CD4-positive, alpha-beta memory T cell (primary cell): Measurements from ENCODE around the gene TEX35. TPM values are rescaled to one million over a fixed set of nuclear protein-coding genes. Genes with fewer than 3 reads are reported as not detected.
"Not testable (repeated sequence)": the region's sequence is repeated elsewhere in the genome, so short reads cannot be mapped to it uniquely, and the experiment has no call there.

Source experiments
- CTCF ChIA-PET: fragments of 350-600 bp; sonication (Branson Sonifier 250); formaldehyde crosslinking; loops from one replicate; lab custom pipeline; 2021; ENCODE audit warnings: inconsistent platforms; ENCODE audit not compliant: partially characterized antibody; lab: Charles Lee
- POLR2A ChIA-PET: fragments of 350-600 bp; sonication (Branson Sonifier 250); formaldehyde crosslinking; loops from one replicate; lab custom pipeline; 2021; ENCODE audit not compliant: partially characterized antibody; lab: Charles Lee
- DNase-seq, 5 donors: peaks; one replicate each; pipeline versions ENCODE4 v3.0.0 to v3.0.0-alpha.2; 2020 to 2022; ENCODE audit warnings: mixed read lengths in 1 of 5
- H3K27ac ChIP-seq: one replicate; pipeline ENCODE4 v1.7.0; 2013; ENCODE audit warnings: low read depth, low read length
- H3K27me3 ChIP-seq: 2 replicates; pipeline ENCODE4 v1.7.0; 2013; ENCODE audit warnings: mild to moderate bottlenecking, low read length, moderate library complexity; ENCODE audit not compliant: insufficient read depth
- H3K36me3 ChIP-seq: 2 replicates; pipeline ENCODE4 v1.7.0; 2013; ENCODE audit warnings: mild to moderate bottlenecking, low read length, moderate library complexity; ENCODE audit not compliant: insufficient read depth
- H3K4me1 ChIP-seq: 2 replicates; pipeline ENCODE4 v1.7.0; 2013; ENCODE audit warnings: mild to moderate bottlenecking, low read length, moderate library complexity; ENCODE audit not compliant: insufficient read depth
- H3K4me3 ChIP-seq, 2 donors: one replicate each; pipeline ENCODE4 v1.7.0; 2013; ENCODE audit warnings: low read length in 2 of 2, mild to moderate bottlenecking in 1 of 2
- H3K9me3 ChIP-seq, 2 donors: one replicate each; pipeline ENCODE4 v1.7.0; 2013; ENCODE audit warnings: low read length in 2 of 2, control low read depth in 1 of 2; ENCODE audit not compliant: control insufficient read depth in 1 of 2
- H3K27ac Mint-ChIP-seq, 7 donors: one replicate each; pipeline ENCODE4 v1.8.0; 2020 to 2021; ENCODE audit warnings: mixed read lengths in 7 of 7, mild to moderate bottlenecking in 6 of 7, inconsistent platforms in 3 of 7, moderate library complexity in 3 of 7
- H3K27me3 Mint-ChIP-seq, 2 donors: one replicate each; pipeline ENCODE4 v1.8.0; 2020 to 2021; ENCODE audit warnings: mixed read lengths in 2 of 2
- H3K36me3 Mint-ChIP-seq, 2 donors: one replicate each; pipeline ENCODE4 v1.8.0; 2020 to 2021; ENCODE audit warnings: mixed read lengths in 2 of 2, inconsistent platforms in 1 of 2, mild to moderate bottlenecking in 1 of 2
- H3K4me1 Mint-ChIP-seq, 4 donors: one replicate each; pipeline ENCODE4 v1.8.0; 2020 to 2021; ENCODE audit warnings: mixed read lengths in 4 of 4, mild to moderate bottlenecking in 1 of 4
- H3K4me3 Mint-ChIP-seq, 8 donors: one replicate each; pipeline ENCODE4 v1.8.0; 2020 to 2021; ENCODE audit warnings: mixed read lengths in 8 of 8, mild to moderate bottlenecking in 7 of 8, moderate library complexity in 6 of 8, inconsistent platforms in 3 of 8
- H3K9me3 Mint-ChIP-seq, 8 donors: one replicate each; pipeline ENCODE4 v1.8.0; 2020 to 2021; ENCODE audit warnings: mixed read lengths in 8 of 8, mild to moderate bottlenecking in 5 of 8, inconsistent platforms in 3 of 8, moderate library complexity in 1 of 8
- intact Hi-C: fragments of 100-400 bp; cut with micrococcal nuclease; formaldehyde crosslinking; loops from one replicate; pipeline ENCODE4 v1.15.1; 2023
- polyA plus RNA-seq, 2 donors: library from polyadenylated mRNA; unstranded; fragments of 300-500 nt; fragmentation: Illumina TruSeq; gene quantifications; one replicate each; pipeline ENCODE4 v1.2.3, GENCODE V29; 2021
- total RNA-seq, 2 experiments: library from RNA; stranded (reverse); gene quantifications; one replicate each; pipeline ENCODE4 v1.2.3, GENCODE V29; 2021

Gene TEX35
- total and polyA plus RNA-seq, 4 experiments from 2014 or later, result 0.16 TPM; not detected in 3

DNA sequence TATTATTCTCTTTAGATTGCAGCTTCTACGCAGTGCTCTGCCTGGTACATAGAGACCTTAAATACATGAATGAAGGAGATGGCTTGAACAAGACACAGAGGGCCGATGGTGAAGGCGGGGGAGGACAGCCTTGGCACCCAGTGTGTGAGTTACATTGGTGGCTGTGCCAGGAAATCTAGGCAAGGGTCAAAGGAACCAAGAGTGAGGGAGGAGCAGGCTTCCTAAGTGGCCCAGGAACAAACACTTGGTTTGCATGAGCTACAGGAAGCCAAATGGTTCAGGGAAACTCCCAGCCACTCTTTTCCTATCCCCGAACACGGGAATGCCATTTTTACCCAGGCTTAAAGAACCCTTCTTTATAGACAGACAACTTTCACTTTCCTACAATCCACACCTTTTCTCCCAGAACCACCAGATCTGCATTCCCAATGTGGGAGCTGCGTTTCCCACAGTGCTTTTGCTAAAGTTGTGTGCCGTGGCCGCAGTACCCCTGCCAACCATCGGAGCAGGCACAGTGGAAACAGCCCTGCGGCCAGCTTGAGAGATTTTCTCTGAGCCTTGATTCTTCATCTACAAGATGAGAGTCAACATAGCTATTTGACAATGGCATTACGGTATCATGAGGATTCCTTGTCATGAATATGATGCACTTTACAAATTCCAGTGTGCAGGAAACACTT is 12.7 kb upstream of the TEX35 start:
- no peak for DNase-seq
- Mint-ChIP-seq H3K36me3 (no peaks in the 10 kb centered on the region), H3K4me1 (no peaks in the 10 kb centered on the region), H3K4me3 (no peak overlapping the region), H3K27me3 (peaks cover 0 to 7% of the 10 kb centered on the region in 2 donors), H3K27ac (peak overlapping the region in 1 of 7 donors; percentile 11), H3K9me3 (no peaks in the 10 kb centered on the region)
- ChIA-PET CTCF (interaction anchor here (1.2 kb wide), 1 partner anchor 9 kb away, joined by 3 read pairs; no protein-coding TSS in a partner anchor), POLR2A (no interaction called here)
- no peak overlapping the region for H3K27ac ChIP-seq
- no peak overlapping the region for H3K4me3 ChIP-seq
- H3K27me3 ChIP-seq, result no peaks in the 10 kb centered on the region
- no peaks in the 10 kb centered on the region for H3K9me3 ChIP-seq
- intact Hi-C loops, result loop anchor here (2.0 kb wide), 1 partner anchor 189 kb away; no protein-coding TSS in a partner anchor
- H3K36me3 ChIP-seq, result no peaks in the 10 kb centered on the region
- H3K4me1 ChIP-seq, result no peaks in the 10 kb centered on the region

DNA sequence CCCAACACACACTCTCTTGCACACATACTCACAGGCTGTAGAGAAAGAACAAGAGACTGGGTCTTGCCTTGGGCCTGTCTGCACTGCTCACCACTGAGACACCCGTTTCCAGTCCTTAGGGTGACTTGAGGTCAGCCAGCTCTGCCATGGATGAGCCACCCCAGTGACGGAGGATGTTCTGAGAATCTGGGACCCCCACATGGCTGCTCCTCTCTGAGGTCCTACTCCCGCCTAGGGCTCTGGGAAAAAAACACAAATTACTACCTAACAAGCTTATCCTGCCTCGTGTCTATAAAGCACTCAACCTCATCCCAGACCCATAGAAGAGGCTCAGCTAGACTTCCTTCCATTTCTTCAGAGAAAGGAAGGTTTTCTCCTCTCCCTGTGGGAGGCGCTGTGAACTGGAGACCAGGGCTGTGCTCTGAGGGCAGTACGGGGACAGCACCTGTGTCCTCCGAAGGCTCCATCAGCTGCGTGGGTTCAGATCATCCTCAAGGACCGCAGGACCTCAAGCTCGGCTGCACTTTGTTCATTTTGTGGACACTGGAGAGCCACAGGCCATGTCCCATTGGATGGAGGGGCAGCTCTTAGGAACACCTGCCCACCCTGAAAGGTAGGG is 11.9 kb upstream of the TEX35 start:
- H3K36me3 Mint-ChIP-seq, result no peaks in the 10 kb centered on the region
- H3K4me3 Mint-ChIP-seq, result no peak overlapping the region
- no peak for DNase-seq
- no peaks in the 10 kb centered on the region for H3K4me1 ChIP-seq
- intact Hi-C loops, result loop anchor here (2.0 kb wide), 1 partner anchor 190 kb away; no protein-coding TSS in a partner anchor
- no peaks in the 10 kb centered on the region for H3K27me3 ChIP-seq
- H3K27ac Mint-ChIP-seq, result no peak overlapping the region
- ChIA-PET CTCF (interaction anchor here (0.9 to 1.9 kb wide), 4 partner anchors 10 to 27 kb away, joined by 3 to 4 read pairs (median 4); no protein-coding TSS in a partner anchor), POLR2A (no interaction called here)
- H3K9me3 ChIP-seq, result no peaks in the 10 kb centered on the region
- H3K27ac ChIP-seq, result no peak overlapping the region
- H3K9me3 Mint-ChIP-seq, result no peaks in the 10 kb centered on the region
- no peaks in the 10 kb centered on the region for H3K36me3 ChIP-seq
- no peaks in the 10 kb centered on the region for H3K4me1 Mint-ChIP-seq
- no peak overlapping the region for H3K4me3 ChIP-seq
- H3K27me3 Mint-ChIP-seq, result peaks cover 0 to 5% of the 10 kb centered on the region in 2 donors

- H3K27me3 Mint-ChIP-seq, result peaks cover 0 to 5% of the 10 kb centered on the region in 2 donors
- H3K36me3 Mint-ChIP-seq, result no peaks in the 10 kb centered on the region
- H3K4me3 Mint-ChIP-seq, result no peak overlapping the region
- Histone ChIP-seq H3K4me3 (no peak overlapping the region), H3K27me3 (no peaks in the 10 kb centered on the region), H3K27ac (no peak overlapping the region), H3K4me1 (no peaks in the 10 kb centered on the region), H3K9me3 (no peaks in the 10 kb centered on the region), H3K36me3 (no peaks in the 10 kb centered on the region)
- H3K27ac Mint-ChIP-seq, result no peak overlapping the region
- CTCF ChIA-PET, result interaction anchor here (0.7 to 1.9 kb wide), 6 partner anchors 14 to 41 kb away, joined by 3 to 4 read pairs (median 4); no protein-coding TSS in a partner anchor
- POLR2A ChIA-PET, result no interaction called here
- intact Hi-C loops, result loop anchor here (2.0 kb wide), 1 partner anchor 191 kb away; no protein-coding TSS in a partner anchor
- no peaks in the 10 kb centered on the region for H3K4me1 Mint-ChIP-seq
- DNase-seq, result peak in 3 of 5 donors; percentile 3 to 13 (median 9)
- no peaks in the 10 kb centered on the region for H3K9me3 Mint-ChIP-seq
Observed at GRCh38 chr1:178501705-178502329, 11.1 kb upstream of the TEX35 start.

DNA sequence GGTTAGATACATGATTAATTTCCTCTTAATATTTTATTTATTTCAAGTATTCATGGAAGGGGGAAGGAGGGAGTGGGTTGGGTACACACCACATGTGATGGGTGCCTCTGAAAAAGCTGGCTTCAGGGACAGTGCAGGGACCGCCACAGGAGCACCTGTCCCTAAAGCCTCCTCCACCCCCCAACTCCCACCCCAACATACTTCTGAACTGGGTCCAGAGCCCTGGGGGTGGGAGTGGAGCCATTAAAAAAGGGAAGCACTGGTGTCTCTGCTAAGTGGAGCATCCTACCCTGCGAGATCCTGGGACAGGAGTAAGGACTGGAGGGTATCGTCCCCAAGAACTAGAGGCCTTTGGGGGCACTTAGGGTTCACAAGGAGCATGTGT is 10.6 kb upstream of the TEX35 start:
- peaks cover 0 to 5% of the 10 kb centered on the region in 2 donors for H3K27me3 Mint-ChIP-seq
- no peak overlapping the region for H3K4me3 Mint-ChIP-seq
- H3K4me1 Mint-ChIP-seq, result no peaks in the 10 kb centered on the region
- H3K9me3 Mint-ChIP-seq, result no peaks in the 10 kb centered on the region
- H3K4me1 ChIP-seq, result no peaks in the 10 kb centered on the region
- H3K36me3 ChIP-seq, result no peaks in the 10 kb centered on the region
- no peak overlapping the region for H3K27ac ChIP-seq
- intact Hi-C loops, result no loop called here
- no peaks in the 10 kb centered on the region for H3K9me3 ChIP-seq
- H3K27me3 ChIP-seq, result no peaks in the 10 kb centered on the region
- no peak overlapping the region for H3K27ac Mint-ChIP-seq
- CTCF ChIA-PET, result interaction anchor here (0.7 to 1.9 kb wide), 5 partner anchors 13 to 41 kb away, joined by 3 to 4 read pairs (median 4); no protein-coding TSS in a partner anchor
- no peak overlapping the region for H3K4me3 ChIP-seq
- no peak for DNase-seq
- POLR2A ChIA-PET, result no interaction called here
- no peaks in the 10 kb centered on the region for H3K36me3 Mint-ChIP-seq

- Mint-ChIP-seq H3K9me3 (no peaks in the 10 kb centered on the region), H3K36me3 (no peaks in the 10 kb centered on the region), H3K4me3 (no peak overlapping the region), H3K27ac (no peak overlapping the region), H3K27me3 (peaks cover 0 to 5% of the 10 kb centered on the region in 2 donors), H3K4me1 (no peaks in the 10 kb centered on the region)
- Histone ChIP-seq H3K4me1 (no peaks in the 10 kb centered on the region), H3K4me3 (no peak overlapping the region), H3K27ac (no peak overlapping the region), H3K27me3 (no peaks in the 10 kb centered on the region), H3K36me3 (no peaks in the 10 kb centered on the region), H3K9me3 (no peaks in the 10 kb centered on the region)
- no peak for DNase-seq
- intact Hi-C loops, result no loop called here
- POLR2A ChIA-PET, result no interaction called here
- CTCF ChIA-PET, result interaction anchor here (1.9 kb wide), 1 partner anchor 25 kb away, joined by 4 read pairs; no protein-coding TSS in a partner anchor
Observed at GRCh38 chr1:178502856-178503255, 10.1 kb upstream of the TEX35 start.

DNA sequence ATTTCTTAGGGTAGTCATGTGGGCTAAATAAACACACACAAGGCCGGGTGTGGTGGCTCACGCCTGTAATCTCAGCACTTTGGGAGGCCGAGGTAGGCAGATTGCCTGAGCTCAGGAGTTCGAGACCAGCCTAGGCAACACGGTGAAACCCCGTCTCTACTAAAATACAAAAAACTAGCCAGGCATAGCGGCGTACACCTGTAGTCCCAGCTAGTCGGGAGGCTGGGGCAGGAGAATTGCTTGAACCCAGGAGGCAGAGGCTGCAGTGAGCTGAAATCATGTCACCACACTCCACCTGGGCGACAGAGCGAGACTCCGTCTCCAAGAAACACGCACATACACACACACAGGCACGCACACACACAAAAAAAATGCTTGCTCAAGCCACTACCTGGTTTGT is 9.6 kb upstream of the TEX35 start:
- H3K27me3 Mint-ChIP-seq, H3K4me3 Mint-ChIP-seq, H3K27ac ChIP-seq, H3K36me3 Mint-ChIP-seq, H3K27ac Mint-ChIP-seq, DNase-seq, H3K9me3 ChIP-seq, H3K4me3 ChIP-seq, H3K36me3 ChIP-seq, POLR2A ChIA-PET, H3K9me3 Mint-ChIP-seq, H3K4me1 Mint-ChIP-seq, intact Hi-C loops, H3K4me1 ChIP-seq, H3K27me3 ChIP-seq: not testable (repeated sequence)
- CTCF ChIA-PET, result interaction anchor here (1.2 kb wide), 1 partner anchor 23 kb away, joined by 3 read pairs; no protein-coding TSS in a partner anchor

DNA sequence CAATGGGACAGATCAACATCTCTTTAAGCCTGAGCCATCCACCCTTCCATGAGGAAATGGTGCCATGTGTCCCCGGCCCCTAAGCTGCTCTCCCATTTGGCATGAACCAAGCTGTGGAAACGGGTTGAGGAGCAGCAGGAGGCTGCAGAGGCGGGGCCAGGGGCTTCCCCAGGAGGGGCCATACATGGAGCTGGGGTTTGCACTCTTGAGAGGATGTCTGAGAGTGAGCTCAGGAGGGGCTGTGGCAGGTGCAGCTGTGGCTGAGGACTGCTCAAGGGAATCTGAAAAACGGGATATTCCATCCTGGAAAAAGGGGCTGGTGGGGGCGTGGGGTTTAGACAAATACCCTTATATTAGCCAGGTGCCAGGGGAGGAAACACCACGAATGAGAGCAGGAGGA is 9.1 kb upstream of the TEX35 start:
- Histone ChIP-seq H3K27ac (no peak overlapping the region), H3K36me3 (no peaks in the 10 kb centered on the region), H3K4me1 (no peaks in the 10 kb centered on the region), H3K27me3 (no peaks in the 10 kb centered on the region), H3K4me3 (no peak overlapping the region), H3K9me3 (no peaks in the 10 kb centered on the region)
- Mint-ChIP-seq H3K27ac (no peak overlapping the region), H3K27me3 (peaks cover 0 to 5% of the 10 kb centered on the region in 2 donors), H3K4me1 (no peaks in the 10 kb centered on the region), H3K36me3 (no peaks in the 10 kb centered on the region), H3K4me3 (no peak overlapping the region), H3K9me3 (no peaks in the 10 kb centered on the region)
- intact Hi-C loops, result no loop called here
- no peak for DNase-seq
- CTCF ChIA-PET, result interaction anchor here (1.2 kb wide), 1 partner anchor 23 kb away, joined by 3 read pairs; no protein-coding TSS in a partner anchor
- POLR2A ChIA-PET, result no interaction called here
